Tibial artery (tissue), 4 donors: Measurements from ENCODE around the gene SYN1.
"Not testable (repeated sequence)": the region's sequence is repeated elsewhere in the genome, so short reads cannot be mapped to it uniquely, and the experiment has no call there.

Experiments used
- DNase-seq, 2 donors: peaks; one replicate each; pipeline ENCODE4 v3.0.0-alpha.2; 2019
- H3K27ac ChIP-seq, 2 donors: fragments of 200-600 bp; sonication (generic) in 1 of 2; 1 replicate in 1 of 2; 2 replicates in 1 of 2; pipeline ENCODE4 v1.5.1; 2018 to 2019; ENCODE audit warnings: mild to moderate bottlenecking in 1 of 2
- H3K27me3 ChIP-seq, 2 donors: fragments of 200-600 bp; sonication (generic) in 1 of 2; one replicate each; pipeline versions ENCODE4 v1.5.1 to v1.6.0; 2016 to 2019
- H3K36me3 ChIP-seq, 3 donors: fragments of 200-600 bp; sonication (generic) in 2 of 3; one replicate each; pipeline ENCODE4 v1.5.1; 2016 to 2019; ENCODE audit warnings: mild to moderate bottlenecking in 2 of 3
- H3K4me1 ChIP-seq, 4 donors: fragments of 200-600 bp; sonication (generic) in 2 of 4; 1 replicate in 3 of 4; 2 replicates in 1 of 4; pipeline ENCODE4 v1.5.1; 2016 to 2019
- H3K4me3 ChIP-seq, 2 donors: fragments of 200-600 bp; sonication (generic) in 1 of 2; 1 replicate in 1 of 2; 2 replicates in 1 of 2; pipeline ENCODE4 v1.5.1; 2018 to 2019; ENCODE audit warnings: mild to moderate bottlenecking in 2 of 2
- H3K9me3 ChIP-seq, 3 donors: fragments of 200-600 bp; sonication (generic) in 1 of 3; one replicate each; pipeline ENCODE4 v1.5.1; 2016 to 2019
- CTCF ChIP-seq, 2 experiments: fragments of 200-600 bp in 1 of 2; fragments of 450-650 bp in 1 of 2; IDR thresholded peaks; one replicate each; pipeline ENCODE4 v1.5.1; 2017 to 2019; ENCODE audit warnings: antibody characterized with exemption in 2 of 2, mild to moderate bottlenecking in 1 of 2, moderate library complexity in 1 of 2
- intact Hi-C: fragments of 100-400 bp; cut with DNase I; formaldehyde crosslinking; loops from one replicate; pipeline ENCODE4 v1.15.0; 2023; ENCODE audit warnings: low total_unique reads

SYN1 gene

GRCh38 chrX:47619486-47620302 lies at the start of gene SYN1:
Gene SYN1, minus strand, starts transcription at chrX:47619857. Its CDS starts 129 bp downstream, at chrX:47619728.
- Histone ChIP-seq H3K36me3 (no peaks in the 10 kb centered on the region), H3K9me3 (no peaks in the 10 kb centered on the region), H3K27me3 (peaks cover 0 to 7% of the 10 kb centered on the region in 2 donors), H3K4me3 (peak within 1 kb of the TSS in 1 of 2 donors; percentile 43), H3K4me1 (peaks cover 0 to 12% (median 5%) of the 10 kb centered on the region in 4 donors), H3K27ac (no peak within 1 kb of the TSS)
- peak; percentile 55 to 80 for DNase-seq
- intact Hi-C loops = no loop called here
- peak in 1 of 2 experiments; percentile 11 for TF ChIP-seq CTCF (IDR thresholded peaks at IDR 0.05)

- H3K27ac ChIP-seq, H3K9me3 ChIP-seq, H3K27me3 ChIP-seq, intact Hi-C loops, H3K4me1 ChIP-seq, H3K4me3 ChIP-seq, DNase-seq, H3K36me3 ChIP-seq: not testable (repeated sequence)
Measured at GRCh38 chrX:47665797-47666196, 46.1 kb upstream of the SYN1 start.

GRCh38 chrX:47664737-47665136 lies 45.1 kb upstream of the SYN1 start:
- H3K4me3 ChIP-seq = no peak overlapping the region
- H3K36me3 ChIP-seq = no peaks in the 10 kb centered on the region
- TF ChIP-seq CTCF (IDR thresholded peaks at IDR 0.05) = no peak
- intact Hi-C loops = no loop called here
- H3K4me1 ChIP-seq = no peaks in the 10 kb centered on the region
- no peaks in the 10 kb centered on the region for H3K27me3 ChIP-seq
- DNase-seq = no peak
- no peak overlapping the region for H3K27ac ChIP-seq
- no peaks in the 10 kb centered on the region for H3K9me3 ChIP-seq

- H3K27me3 ChIP-seq = no peaks in the 10 kb centered on the region
- H3K4me3 ChIP-seq = no peak overlapping the region
- peak in 1 of 2 donors; percentile 24 for DNase-seq
- intact Hi-C loops = no loop called here
- peaks cover 0 to 5% (median 0%) of the 10 kb centered on the region in 3 donors for H3K36me3 ChIP-seq
- no peak for TF ChIP-seq CTCF (IDR thresholded peaks at IDR 0.05)
- no peak overlapping the region for H3K27ac ChIP-seq
- peaks cover 0 to 10% (median 4%) of the 10 kb centered on the region in 4 donors for H3K4me1 ChIP-seq
- no peaks in the 10 kb centered on the region for H3K9me3 ChIP-seq
Measured at GRCh38 chrX:47662144-47662657, 42.5 kb upstream of the SYN1 start.

- no peak overlapping the region for H3K27ac ChIP-seq
- H3K4me1 ChIP-seq = peaks cover 0 to 10% (median 4%) of the 10 kb centered on the region in 4 donors
- TF ChIP-seq CTCF (IDR thresholded peaks at IDR 0.05) = no peak
- H3K36me3 ChIP-seq = peaks cover 4 to 12% (median 5%) of the 10 kb centered on the region in 3 donors
- H3K9me3 ChIP-seq = no peaks in the 10 kb centered on the region
- no peaks in the 10 kb centered on the region for H3K27me3 ChIP-seq
- no peak overlapping the region for H3K4me3 ChIP-seq
- DNase-seq = no peak
- intact Hi-C loops = no loop called here
Measured at GRCh38 chrX:47661539-47661938, 41.9 kb upstream of the SYN1 start.

- Histone ChIP-seq H3K4me1 (peaks cover 0 to 10% (median 4%) of the 10 kb centered on the region in 4 donors), H3K4me3 (peak overlapping the region; percentile 65 to 67), H3K36me3 (peaks cover 10 to 31% (median 12%) of the 10 kb centered on the region in 3 donors), H3K27ac (peak overlapping the region; percentile 93), H3K27me3 (no peaks in the 10 kb centered on the region), H3K9me3 (no peaks in the 10 kb centered on the region)
- intact Hi-C loops = no loop called here
- TF ChIP-seq CTCF (IDR thresholded peaks at IDR 0.05) = no peak
- DNase-seq = no peak
Measured at GRCh38 chrX:47659421-47659726, 39.7 kb upstream of the SYN1 start.
